Uterus (tissue), 2 donors: ENCODE results near the gene IQGAP2.
"Not testable (repeated sequence)": the region's sequence is repeated elsewhere in the genome, so short reads cannot be mapped to it uniquely, and the experiment has no call there.

Experiments used
- CTCF ChIP-seq, 4 experiments: fragments of 200-600 bp in 2 of 4; fragments of 450-650 bp in 2 of 4; sonication (generic) in 2 of 4; IDR thresholded peaks; one replicate each; pipeline ENCODE4 v1.5.1; 2016 to 2019; ENCODE audit warnings: antibody characterized with exemption in 4 of 4, mild to moderate bottlenecking in 2 of 4, moderate library complexity in 1 of 4
- POLR2A ChIP-seq, 2 donors: fragments of 450-650 bp; IDR thresholded peaks; one replicate each; pipeline ENCODE4 v1.6.1; 2016; ENCODE audit warnings: antibody characterized with exemption in 2 of 2, mild to moderate bottlenecking in 1 of 2, moderate library complexity in 1 of 2

GRCh38 chr5:76437507-76437906 lies 34.4 kb downstream of the IQGAP2 start:
- not testable (repeated sequence) for TF ChIP-seq CTCF, POLR2A (IDR thresholded peaks at IDR 0.05)
